NCI-H345 treated with DMSO at 0.1 percent for 48 hours (cell line): ENCODE measurements around the gene ARSG.

Source experiments
- DNase-seq: peaks from one replicate; lab custom pipeline; 2025; ENCODE audit not compliant: unreplicated experiment; lab: John Stamatoyannopoulos, UW

The ARSG gene

GRCh38 chr17:68463211-68464019, 172.1 kb downstream of the ARSG start:
- DNase-seq: no peak

- DNase-seq: no peak
Measured at GRCh38 chr17:68468334-68468733, 177.0 kb downstream of the ARSG start.

- no peak for DNase-seq
Measured at GRCh38 chr17:68468788-68469187, 177.5 kb downstream of the ARSG start.
